Peyer's patch (tissue), 4 donors: ENCODE data around the gene TBX1. TPM values are rescaled to one million over a fixed set of nuclear protein-coding genes. Genes with fewer than 3 reads are reported as not detected.

Source experiments
- DNase-seq, 3 donors: peaks; one replicate each; pipeline ENCODE4 v3.0.0-alpha.2; 2017 to 2019
- H3K27ac ChIP-seq, 4 donors: fragments of 200-600 bp; sonication (generic); one replicate each; pipeline ENCODE4 v1.5.1; 2016 to 2019
- H3K27me3 ChIP-seq, 2 donors: fragments of 200-600 bp; sonication (generic); one replicate each; pipeline ENCODE4 v1.5.1; 2019
- H3K36me3 ChIP-seq, 3 donors: fragments of 200-600 bp; sonication (generic); one replicate each; pipeline ENCODE4 v1.5.1; 2016 to 2019
- H3K4me1 ChIP-seq, 4 donors: fragments of 200-600 bp; sonication (generic); one replicate each; pipeline ENCODE4 v1.5.1; 2016 to 2019
- H3K4me3 ChIP-seq, 4 donors: fragments of 200-600 bp; sonication (generic); 1 replicate in 3 of 4; 2 replicates in 1 of 4; pipeline ENCODE4 v1.5.1; 2016 to 2019; ENCODE audit warnings: mild to moderate bottlenecking in 1 of 4
- H3K9me3 ChIP-seq, 4 donors: fragments of 200-600 bp; sonication (generic); one replicate each; pipeline ENCODE4 v1.5.1; 2016 to 2019; ENCODE audit warnings: mild to moderate bottlenecking in 1 of 4
- CTCF ChIP-seq, 6 experiments: fragments of 450-650 bp in 4 of 6; fragments of 200-600 bp in 2 of 6; sonication (generic) in 1 of 6; IDR thresholded peaks; one replicate each; pipeline ENCODE4 v1.5.1; 2017 to 2019; ENCODE audit warnings: antibody characterized with exemption in 6 of 6, mild to moderate bottlenecking in 3 of 6, moderate library complexity in 1 of 6
- POLR2A ChIP-seq, 2 donors: fragments of 450-650 bp; IDR thresholded peaks; one replicate each; pipeline ENCODE4 v1.5.1; 2017; ENCODE audit warnings: antibody characterized with exemption in 2 of 2, mild to moderate bottlenecking in 2 of 2, moderate library complexity in 2 of 2
- total RNA-seq, 4 donors: library from RNA; depleted of rRNA; stranded (reverse); fragments of >200 nt; gene quantifications; one replicate each; pipeline ENCODE4 v1.1.0, GENCODE V29; 2016

The TBX1 gene
- total RNA-seq, 4 donors from 2014 or later: 0.70 to 4.1 (median 1.1) TPM; not detected in 1

GRCh38 chr22:19739448-19739895 is 21.1 kb upstream of the TBX1 start:
- Histone ChIP-seq H3K27ac (no peak overlapping the region), H3K4me1 (no peaks in the 10 kb centered on the region), H3K4me3 (no peak overlapping the region), H3K9me3 (no peaks in the 10 kb centered on the region), H3K27me3 (no peaks in the 10 kb centered on the region), H3K36me3 (no peaks in the 10 kb centered on the region)
- DNase-seq: no peak
- TF ChIP-seq POLR2A (IDR thresholded peaks at IDR 0.05): no peak
- TF ChIP-seq CTCF (IDR thresholded peaks at IDR 0.05): no peak

- H3K4me3 ChIP-seq: no peak overlapping the region
- DNase-seq: no peak
- TF ChIP-seq CTCF (IDR thresholded peaks at IDR 0.05) (no peak), POLR2A (IDR thresholded peaks at IDR 0.05) (no peak)
- no peaks in the 10 kb centered on the region for H3K27me3 ChIP-seq
- H3K9me3 ChIP-seq: no peaks in the 10 kb centered on the region
- no peaks in the 10 kb centered on the region for H3K36me3 ChIP-seq
- no peak overlapping the region for H3K27ac ChIP-seq
- no peaks in the 10 kb centered on the region for H3K4me1 ChIP-seq
Measured at GRCh38 chr22:19739911-19740449, 20.6 kb upstream of the TBX1 start.

- Histone ChIP-seq H3K9me3 (no peaks in the 10 kb centered on the region), H3K4me1 (no peaks in the 10 kb centered on the region), H3K36me3 (no peaks in the 10 kb centered on the region), H3K4me3 (no peak overlapping the region), H3K27ac (no peak overlapping the region), H3K27me3 (no peaks in the 10 kb centered on the region)
- TF ChIP-seq POLR2A (IDR thresholded peaks at IDR 0.05): no peak
- no peak for TF ChIP-seq CTCF (IDR thresholded peaks at IDR 0.05)
- no peak for DNase-seq
Measured at GRCh38 chr22:19740586-19740985, 20.0 kb upstream of the TBX1 start.

GRCh38 chr22:19741053-19741452 is 19.5 kb upstream of the TBX1 start:
- no peaks in the 10 kb centered on the region for H3K36me3 ChIP-seq
- no peak overlapping the region for H3K4me3 ChIP-seq
- H3K4me1 ChIP-seq: no peaks in the 10 kb centered on the region
- H3K27ac ChIP-seq: no peak overlapping the region
- TF ChIP-seq POLR2A (IDR thresholded peaks at IDR 0.05): no peak
- no peak for TF ChIP-seq CTCF (IDR thresholded peaks at IDR 0.05)
- DNase-seq: no peak
- no peaks in the 10 kb centered on the region for H3K27me3 ChIP-seq
- no peaks in the 10 kb centered on the region for H3K9me3 ChIP-seq

- no peaks in the 10 kb centered on the region for H3K9me3 ChIP-seq
- H3K4me1 ChIP-seq: no peaks in the 10 kb centered on the region
- H3K36me3 ChIP-seq: no peaks in the 10 kb centered on the region
- H3K27ac ChIP-seq: no peak overlapping the region
- TF ChIP-seq POLR2A (IDR thresholded peaks at IDR 0.05) (no peak), CTCF (IDR thresholded peaks at IDR 0.05) (no peak)
- H3K4me3 ChIP-seq: no peak overlapping the region
- DNase-seq: no peak
- H3K27me3 ChIP-seq: no peaks in the 10 kb centered on the region
Measured at GRCh38 chr22:19742160-19743066, 18.2 kb upstream of the TBX1 start.
